ENCODE results near the gene CD4.

DNA sequence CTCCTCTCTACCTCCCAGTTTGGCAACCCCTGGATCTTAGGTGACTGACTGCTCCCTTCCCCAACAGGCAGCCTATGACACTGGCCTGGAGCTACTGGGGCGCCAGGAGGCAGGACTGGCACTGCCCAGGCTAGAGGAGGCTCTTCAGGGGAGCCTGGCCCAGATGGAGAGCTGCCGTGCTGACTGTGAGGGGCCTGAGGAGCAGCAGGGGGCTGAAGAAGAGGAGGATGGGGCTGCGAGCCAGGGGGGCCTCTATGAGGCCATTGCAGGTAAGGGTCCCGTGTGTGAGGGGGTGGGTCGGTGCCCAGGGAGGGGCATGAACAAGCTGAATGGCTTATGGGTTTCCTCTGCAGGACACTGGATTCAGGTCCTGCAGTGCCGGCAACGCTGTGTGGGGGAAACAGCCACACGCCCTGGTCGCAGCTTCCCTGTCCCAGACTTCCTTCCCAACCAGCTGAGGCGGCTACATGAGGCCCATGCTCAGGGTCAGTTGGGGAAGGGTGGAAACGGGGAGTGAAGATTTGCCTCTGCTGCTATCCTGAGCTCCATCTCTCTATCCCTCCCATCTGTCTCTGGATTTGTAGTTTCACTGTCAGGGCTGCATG lies 41.1 kb downstream of the CD4 start:
- no peak for TF ChIP-seq TAF1 (IDR thresholded peaks at IDR 0.05; ENCODE audit: borderline replicate concordance, low read depth, low read length)
- TF ChIP-seq POLR2A (IDR thresholded peaks at IDR 0.05; ENCODE audit: low read depth, low read length), result no peak
- no peak for TF ChIP-seq POLR2AphosphoS5 (IDR thresholded peaks at IDR 0.05; ENCODE audit: low read depth, low read length)
